HCT116 (cell line): ENCODE data around the gene STK25. TPM values are rescaled to one million over a fixed set of nuclear protein-coding genes. Genes with fewer than 3 reads are reported as not detected.

Experiments used
- ATAC-seq: fragments of 200-7000 bp; cut with Tn5 transposase; 2 replicates; pipeline ENCODE4 v1.9.1; 2020; ENCODE audit warnings: mild to moderate bottlenecking, moderate library complexity
- BruUV-seq: library from RNA; stranded (reverse); fragments of 400-500 nt; replicated peaks from 2 replicates; lab custom pipeline; 2021; lab: Mats Ljungman, UMichigan
- CTCF ChIA-PET: fragments of 300-600 bp; sonication (Branson Sonifier 250); formaldehyde crosslinking; loops from one replicate; lab custom pipeline; 2021; ENCODE audit warnings: antibody characterized with exemption; lab: Charles Lee
- POLR2A ChIA-PET: fragments of 300-600, 350-600 bp; sonication (Branson Sonifier 250); formaldehyde crosslinking; loops from one replicate; lab custom pipeline; 2021; ENCODE audit warnings: antibody characterized with exemption; lab: Charles Lee
- RAD21 ChIA-PET, 2 experiments: fragments of 300-600 bp; sonication (Branson Sonifier 250); formaldehyde crosslinking; loops; one replicate each; lab custom pipeline; 2023; ENCODE audit warnings: low total read pairs in 2 of 2; ENCODE audit not compliant: uncharacterized antibody in 2 of 2, unreplicated experiment in 2 of 2, low non-redundant PET in 1 of 2; lab: Charles Lee
- DNase-seq: peaks from one replicate; pipeline ENCODE4 v3.0.0-alpha.2; 2010; ENCODE audit warnings: low read depth, low spot score
- H2AFZ ChIP-seq: fragments of 200-600 bp; shearing (Covaris generic), sonication (generic); 2 replicates; pipeline ENCODE4 v1.6.1; 2017; ENCODE audit warnings: low read depth, mixed run types, mixed read lengths, antibody characterized with exemption, low read length; ENCODE audit not compliant: poor library complexity, severe bottlenecking
- H3K27ac ChIP-seq: 2 replicates; pipeline ENCODE4 v1.5.1; 2012; ENCODE audit warnings: low read depth, low read length
- H3K27me3 ChIP-seq: fragments of 200-600 bp; sonication (generic); 2 replicates; pipeline ENCODE4 v1.6.1; 2016; ENCODE audit warnings: mixed run types, low read length, mixed read lengths; ENCODE audit not compliant: insufficient read depth
- H3K36me3 ChIP-seq, 2 experiments: fragments of 200-500 bp in 1 of 2; fragments of 200-600 bp in 1 of 2; sonication (Bioruptor generic) in 1 of 2; sonication (generic) in 1 of 2; 2 replicates each; pipeline versions ENCODE4 v1.5.1 to v1.6.1; 2014 to 2016; ENCODE audit warnings: low read length in 2 of 2, inconsistent platforms in 1 of 2, mixed read lengths in 1 of 2, mixed run types in 1 of 2; ENCODE audit not compliant: insufficient read depth in 2 of 2, control insufficient read depth in 1 of 2
- H3K4me1 ChIP-seq, 2 experiments: fragments of 200-600 bp in 1 of 2; sonication (generic) in 1 of 2; 2 replicates each; pipeline versions ENCODE4 v1.5.1 to v1.6.1; 2012 to 2017; ENCODE audit warnings: low read length in 2 of 2, inconsistent platforms in 1 of 2, mild to moderate bottlenecking in 1 of 2, mixed read lengths in 1 of 2, mixed run types in 1 of 2, moderate library complexity in 1 of 2; ENCODE audit not compliant: insufficient read depth in 2 of 2, control insufficient read depth in 1 of 2
- H3K4me2 ChIP-seq: fragments of 200-600 bp; sonication (generic); 2 replicates; pipeline ENCODE4 v1.6.1; 2017; ENCODE audit warnings: mixed run types, low read length, mixed read lengths
- H3K4me3 ChIP-seq, 2 experiments: fragments of 200-600 bp in 1 of 2; sonication (generic) in 1 of 2; replicated peaks in 1 of 2; 2 replicates each; pipeline ENCODE4 v1.5.1; 2011 to 2016; ENCODE audit warnings: low read length in 2 of 2, control low read depth in 1 of 2, low read depth in 1 of 2, mild to moderate bottlenecking in 1 of 2, mixed read lengths in 1 of 2, mixed run types in 1 of 2
- H3K79me2 ChIP-seq: fragments of 200-600 bp; sonication (generic); 2 replicates; pipeline ENCODE4 v1.6.1; 2017; ENCODE audit warnings: mild to moderate bottlenecking, mixed run types, low read length, moderate library complexity, mixed read lengths; ENCODE audit not compliant: insufficient read depth
- H3K9ac ChIP-seq: fragments of 200-600 bp; sonication (generic); 2 replicates; pipeline ENCODE4 v1.6.1; 2016; ENCODE audit warnings: low read length, mixed read lengths
- H3K9me2 ChIP-seq: fragments of 200-600 bp; sonication (generic), shearing (Covaris generic); 2 replicates; pipeline ENCODE4 v1.6.1; 2017; ENCODE audit warnings: mixed run types, mild to moderate bottlenecking, moderate library complexity; ENCODE audit not compliant: insufficient read depth
- H3K9me3 ChIP-seq, 2 experiments: fragments of 200-500 bp in 1 of 2; fragments of 200-600 bp in 1 of 2; sonication (Bioruptor generic) in 1 of 2; sonication (generic) in 1 of 2; 2 replicates each; pipeline ENCODE4 v1.6.1; 2014 to 2017; ENCODE audit warnings: low read length in 2 of 2, mixed read lengths in 2 of 2, inconsistent platforms in 1 of 2, low read depth in 1 of 2, mild to moderate bottlenecking in 1 of 2, mixed run types in 1 of 2, moderate library complexity in 1 of 2; ENCODE audit not compliant: control insufficient read depth in 1 of 2, insufficient read depth in 1 of 2
- H4K20me1 ChIP-seq: fragments of 200-600 bp; sonication (generic), shearing (Covaris generic); 2 replicates; pipeline ENCODE4 v1.6.1; 2017; ENCODE audit warnings: mixed run types, mild to moderate bottlenecking, moderate library complexity; ENCODE audit not compliant: insufficient read depth
- ATF3 ChIP-seq: IDR thresholded peaks from 2 replicates; pipeline ENCODE4 v1.6.1; 2012
- CEBPB ChIP-seq: IDR thresholded peaks from 2 replicates; pipeline ENCODE4 v1.6.1; 2012; ENCODE audit warnings: low read depth
- EGR1 ChIP-seq: IDR thresholded peaks from 2 replicates; pipeline ENCODE4 v1.6.1; 2012; ENCODE audit warnings: low read depth
- ELF1 ChIP-seq: IDR thresholded peaks from 2 replicates; pipeline ENCODE4 v1.6.1; 2012; ENCODE audit warnings: low read depth, borderline replicate concordance
- EZH2 ChIP-seq: fragments of 200-600 bp; sonication (generic); IDR thresholded peaks from 2 replicates; pipeline ENCODE4 v1.6.1; 2017; ENCODE audit warnings: antibody characterized with exemption, mixed run types
- EZH2phosphoT487 ChIP-seq: fragments of 200-600 bp; IDR thresholded peaks from 2 replicates; pipeline ENCODE4 v1.6.1; 2018; ENCODE audit warnings: antibody characterized with exemption, borderline replicate concordance
- FOSL1 ChIP-seq: IDR thresholded peaks from 2 replicates; pipeline ENCODE4 v1.6.1; 2012; ENCODE audit warnings: low read depth
- JUND ChIP-seq: IDR thresholded peaks from 2 replicates; pipeline ENCODE4 v1.6.1; 2012
- MAX ChIP-seq: IDR thresholded peaks from 2 replicates; pipeline ENCODE4 v1.6.1; 2012
- POLR2A ChIP-seq: IDR thresholded peaks from 2 replicates; pipeline ENCODE4 v1.7.0; 2011; ENCODE audit warnings: borderline replicate concordance; ENCODE audit not compliant: insufficient read depth, insufficient read length; ENCODE audit errors: extremely low read depth
- POLR2AphosphoS5 ChIP-seq: IDR thresholded peaks from 2 replicates; pipeline ENCODE4 v1.6.1; 2011; ENCODE audit warnings: mild to moderate bottlenecking, low read depth, low read length, moderate library complexity
- RAD21 ChIP-seq: IDR thresholded peaks from 2 replicates; pipeline ENCODE4 v1.6.1; 2012; ENCODE audit warnings: low read depth, mild to moderate bottlenecking
- REST ChIP-seq: IDR thresholded peaks from 2 replicates; pipeline ENCODE4 v1.6.1; 2012; ENCODE audit warnings: low read depth
- SP1 ChIP-seq: IDR thresholded peaks from 2 replicates; pipeline ENCODE4 v1.6.1; 2012; ENCODE audit warnings: low read depth
- SRF ChIP-seq: IDR thresholded peaks from 2 replicates; pipeline ENCODE4 v1.6.1; 2012; ENCODE audit warnings: low read depth
- YY1 ChIP-seq: IDR thresholded peaks from 2 replicates; pipeline ENCODE4 v1.6.1; 2011; ENCODE audit warnings: low read length, low read depth, moderate library complexity, mild to moderate bottlenecking; ENCODE audit not compliant: insufficient replicate concordance; ENCODE audit errors: extremely low read depth
- ZBTB33 ChIP-seq: IDR thresholded peaks from 2 replicates; pipeline ENCODE4 v1.6.1; 2011; ENCODE audit warnings: mild to moderate bottlenecking, low read length, moderate library complexity; ENCODE audit not compliant: insufficient replicate concordance; ENCODE audit errors: extremely low read depth
- ZNF274 ChIP-seq: fragments of 200-500 bp; sonication (Bioruptor generic); IDR thresholded peaks from 2 replicates; pipeline ENCODE4 v1.6.1; 2014; ENCODE audit warnings: mild to moderate bottlenecking, low read depth, low read length, inconsistent platforms
- intact Hi-C: fragments of 100-400 bp; cut with micrococcal nuclease; formaldehyde crosslinking; loops from 2 replicates; pipeline ENCODE4 v1.10.0; 2022
- total RNA-seq: library from RNA; stranded (reverse); gene quantifications from one replicate; pipeline ENCODE4 v1.2.1, GENCODE V29; 2021; ENCODE audit not compliant: unreplicated experiment
- TF ChIP-seq, protein P1 (sequence below), 3 experiments: fragments of 200-600 bp in 1 of 3; sonication (generic) in 1 of 3; IDR thresholded peaks in 2 of 3; conservative IDR thresholded peaks in 1 of 3; 2 replicates each; pipeline ENCODE4 v1.5.1; 2012 to 2017; ENCODE audit warnings: low read depth in 2 of 3, low read length in 2 of 3, antibody characterized with exemption in 1 of 3, borderline replicate concordance in 1 of 3, control low read depth in 1 of 3, mild to moderate bottlenecking in 1 of 3, mixed read lengths in 1 of 3, mixed run types in 1 of 3, moderate library complexity in 1 of 3; ENCODE audit not compliant: insufficient read depth in 1 of 3

The STK25 gene
- total RNA-seq, 1 experiment from 2014 or later = 160 TPM

DNA sequence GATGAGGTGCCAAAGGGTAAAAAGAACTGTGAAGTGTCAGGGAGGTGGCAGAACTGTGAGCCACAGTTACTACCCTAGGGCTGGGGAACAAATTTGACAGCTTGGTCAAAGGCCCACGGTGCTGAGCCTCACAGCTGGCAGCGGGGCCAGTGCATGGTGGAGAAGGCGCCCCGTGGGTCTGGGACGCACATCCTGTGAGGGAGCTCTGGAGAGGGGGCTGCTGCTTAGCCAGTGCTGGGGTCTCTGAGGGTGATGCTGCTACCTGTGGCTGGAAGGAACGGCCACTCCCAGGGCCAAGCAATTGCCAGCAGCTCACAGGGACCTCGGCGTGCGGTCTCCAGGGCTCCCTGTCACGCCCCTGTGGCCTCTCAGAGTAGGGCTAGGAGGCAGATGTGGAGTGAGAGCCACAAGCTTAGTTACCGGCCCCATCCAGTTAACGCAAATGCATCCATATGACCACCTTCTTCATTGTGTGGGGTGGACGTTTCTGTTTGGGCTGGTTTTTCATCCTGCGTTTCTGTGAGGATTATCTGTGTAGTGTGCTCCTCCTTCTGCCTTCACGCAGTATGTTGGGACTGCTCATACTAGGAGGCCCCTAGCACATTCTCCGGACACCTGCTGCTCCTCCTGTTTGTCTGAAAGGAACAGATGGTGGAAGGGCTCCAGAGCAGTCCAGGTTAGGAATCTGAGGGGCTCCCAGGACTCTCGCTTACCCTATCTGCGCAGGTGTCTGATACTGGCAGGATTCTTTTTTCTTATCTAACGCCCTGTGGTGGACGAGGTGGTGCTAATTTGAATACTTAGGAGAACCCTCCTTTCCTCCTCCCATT is 26.0 kb downstream of the STK25 start:
- no peaks in the 10 kb centered on the region for H3K27me3 ChIP-seq
- ChIA-PET POLR2A (no interaction called here), RAD21 (no interaction called here), CTCF (no interaction called here)
- DNase-seq (no peak), ATAC-seq (no peak)
- H2AFZ ChIP-seq = no peak overlapping the region
- H3K4me1 ChIP-seq = no peaks in the 10 kb centered on the region
- H3K9ac ChIP-seq = no peak overlapping the region
- intact Hi-C loops = no loop called here
- H4K20me1 ChIP-seq = no peaks in the 10 kb centered on the region
- no peak overlapping the region for H3K27ac ChIP-seq
- H3K9me2 ChIP-seq = no peaks in the 10 kb centered on the region
- TF ChIP-seq, protein P1, sequence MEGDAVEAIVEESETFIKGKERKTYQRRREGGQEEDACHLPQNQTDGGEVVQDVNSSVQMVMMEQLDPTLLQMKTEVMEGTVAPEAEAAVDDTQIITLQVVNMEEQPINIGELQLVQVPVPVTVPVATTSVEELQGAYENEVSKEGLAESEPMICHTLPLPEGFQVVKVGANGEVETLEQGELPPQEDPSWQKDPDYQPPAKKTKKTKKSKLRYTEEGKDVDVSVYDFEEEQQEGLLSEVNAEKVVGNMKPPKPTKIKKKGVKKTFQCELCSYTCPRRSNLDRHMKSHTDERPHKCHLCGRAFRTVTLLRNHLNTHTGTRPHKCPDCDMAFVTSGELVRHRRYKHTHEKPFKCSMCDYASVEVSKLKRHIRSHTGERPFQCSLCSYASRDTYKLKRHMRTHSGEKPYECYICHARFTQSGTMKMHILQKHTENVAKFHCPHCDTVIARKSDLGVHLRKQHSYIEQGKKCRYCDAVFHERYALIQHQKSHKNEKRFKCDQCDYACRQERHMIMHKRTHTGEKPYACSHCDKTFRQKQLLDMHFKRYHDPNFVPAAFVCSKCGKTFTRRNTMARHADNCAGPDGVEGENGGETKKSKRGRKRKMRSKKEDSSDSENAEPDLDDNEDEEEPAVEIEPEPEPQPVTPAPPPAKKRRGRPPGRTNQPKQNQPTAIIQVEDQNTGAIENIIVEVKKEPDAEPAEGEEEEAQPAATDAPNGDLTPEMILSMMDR (IDR thresholded peaks at IDR 0.05 in 2 of 3, conservative IDR thresholded peaks at IDR 0.05 in 1 of 3; ENCODE audit: borderline replicate concordance in 1 of 3, insufficient read depth in 1 of 3, low read depth in 2 of 3, low read length in 2 of 3) = no peak
- TF ChIP-seq CEBPB = no peak
- no peak for TF ChIP-seq POLR2AphosphoS5
- no peak for TF ChIP-seq EZH2
- no peak for TF ChIP-seq YY1
- no peak for TF ChIP-seq REST
- no peak for TF ChIP-seq ELF1
- TF ChIP-seq FOSL1 = no peak
- no peak for TF ChIP-seq POLR2A
- no peak for TF ChIP-seq MAX
- no peak for TF ChIP-seq EGR1
- no peak for TF ChIP-seq RAD21
- no peak for TF ChIP-seq JUND
- no peak for TF ChIP-seq SRF
- no peak for TF ChIP-seq ATF3
- TF ChIP-seq ZBTB33 = no peak
- TF ChIP-seq SP1 = no peak
- TF ChIP-seq EZH2phosphoT487 = no peak
- no peak for TF ChIP-seq ZNF274
- TF ChIP-seq, all 23 proteins: peak for 0
- Histone ChIP-seq H3K36me3 (no peaks in the 10 kb centered on the region), H3K79me2 (no peaks in the 10 kb centered on the region), H3K9me3 (no peaks in the 10 kb centered on the region), H3K4me2 (no peak overlapping the region), H3K4me3 (no peak overlapping the region)
- no TSS peak for BruUV-seq
